COLO668 (cell line): Measurements from ENCODE around the gene NIT1.
A peak's percentile ranks its signal among the peaks of the same experiment; 100 is the strongest.

ENCODE experiments used
- DNase-seq: peaks from one replicate; lab custom pipeline; 2025; ENCODE audit not compliant: unreplicated experiment; lab: John Stamatoyannopoulos, UW

The NIT1 gene

GRCh38 chr1:161145832-161146231 is 27.9 kb downstream of the NIT1 start:
- DNase-seq, result no peak

DNA sequence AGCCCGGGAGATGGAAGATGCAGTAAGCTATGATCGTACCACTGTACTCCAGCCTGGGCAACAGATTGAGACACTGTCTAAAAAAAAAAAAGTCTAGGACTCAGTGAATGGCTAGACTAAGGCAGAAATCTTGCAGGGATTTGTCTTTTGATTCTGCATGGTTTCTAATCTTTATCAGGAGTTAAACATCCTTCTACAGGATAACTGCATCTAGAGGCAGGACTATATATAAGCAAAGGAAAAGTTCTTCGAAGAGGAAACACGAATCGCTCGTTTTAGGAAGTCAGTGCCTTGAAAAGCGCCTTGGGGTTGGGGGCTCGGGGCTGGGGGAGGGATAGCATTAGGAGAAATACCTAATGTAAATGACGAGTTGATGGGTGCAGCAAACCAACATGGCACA is 35.3 kb downstream of the NIT1 start:
- DNase-seq, result no peak

DNA sequence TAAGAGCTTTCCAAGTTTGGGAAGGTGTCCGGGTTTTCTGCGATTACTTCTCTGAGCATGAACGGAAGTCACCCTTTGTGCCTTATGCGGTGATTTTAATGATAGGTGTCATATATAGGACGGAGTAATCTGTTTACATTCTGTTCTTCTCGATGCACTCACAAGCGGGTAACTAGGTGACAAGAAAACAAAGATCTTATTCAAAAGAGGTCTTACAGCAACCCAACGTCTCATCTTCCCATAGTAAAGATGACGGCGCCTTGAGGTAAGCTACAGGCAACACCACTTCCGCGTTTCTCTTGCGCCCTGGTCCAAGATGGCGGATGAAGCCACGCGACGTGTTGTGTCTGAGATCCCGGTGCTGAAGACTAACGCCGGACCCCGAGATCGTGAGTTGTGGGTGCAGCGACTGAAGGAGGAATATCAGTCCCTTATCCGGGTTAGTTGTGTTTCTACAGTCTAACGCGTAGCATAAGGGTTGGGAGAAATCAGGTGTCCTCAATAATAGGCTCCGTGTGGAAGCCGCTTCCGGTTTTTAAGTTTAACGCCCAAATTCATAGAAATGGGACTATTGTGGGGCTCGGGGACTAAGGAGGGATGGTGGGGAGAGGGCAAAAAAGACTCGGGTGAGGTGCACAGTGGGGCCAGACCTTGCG is 35.9 kb downstream of the NIT1 start, which contains the start of gene UFC1:
Gene UFC1, plus strand, starts transcription at position 297 of the 656 bp plus-strand sequence. Its CDS starts 20 bp downstream, at position 317.
- peak; percentile 86 for DNase-seq

DNA sequence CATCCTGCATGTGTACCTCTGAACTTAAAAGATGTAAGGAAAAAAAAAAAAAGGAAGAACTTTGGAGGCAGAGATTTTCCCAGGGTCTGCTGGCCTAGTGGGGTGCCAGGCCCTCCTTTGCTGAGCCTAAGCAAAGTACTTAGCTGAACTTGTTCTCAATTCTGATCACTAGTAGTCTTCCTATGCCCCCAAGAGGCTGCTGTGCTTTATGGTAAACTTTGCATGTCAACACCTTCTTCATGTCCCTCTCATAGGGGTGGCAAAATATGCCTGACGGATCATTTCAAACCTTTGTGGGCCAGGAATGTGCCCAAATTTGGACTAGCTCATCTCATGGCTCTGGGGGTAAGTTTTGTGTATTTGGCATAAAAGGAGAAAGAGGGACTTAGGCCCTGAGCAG is 40.0 kb downstream of the NIT1 start:
- no peak for DNase-seq

GRCh38 chr1:161158316-161159010 is 40.6 kb downstream of the NIT1 start:
- DNase-seq, result no peak

- DNase-seq, result peak; percentile 95
Observed at GRCh38 chr1:161159087-161159912, 41.4 kb downstream of the NIT1 start, which contains the start of gene USP21. Gene USP21 (plus strand): TSS chr1:161159500. CDS start chr1:161160641, 1,141 bp downstream.

DNA sequence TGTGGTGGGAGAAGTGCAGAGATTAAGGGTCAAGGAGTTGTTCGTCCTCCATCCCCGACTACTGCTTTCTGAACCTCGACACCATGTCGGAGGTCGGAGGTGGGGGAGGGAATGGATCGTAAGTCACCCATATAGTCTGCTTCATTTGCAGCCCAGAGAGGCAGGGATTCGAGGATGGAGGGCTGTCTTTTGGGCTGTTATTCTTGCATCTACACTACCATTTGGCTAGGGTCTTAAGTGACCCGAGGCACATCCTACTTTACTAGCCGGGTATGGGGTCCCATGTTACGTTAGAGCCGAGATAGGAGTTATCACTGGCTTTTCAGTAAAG is 42.0 kb downstream of the NIT1 start:
- no peak for DNase-seq

DNA sequence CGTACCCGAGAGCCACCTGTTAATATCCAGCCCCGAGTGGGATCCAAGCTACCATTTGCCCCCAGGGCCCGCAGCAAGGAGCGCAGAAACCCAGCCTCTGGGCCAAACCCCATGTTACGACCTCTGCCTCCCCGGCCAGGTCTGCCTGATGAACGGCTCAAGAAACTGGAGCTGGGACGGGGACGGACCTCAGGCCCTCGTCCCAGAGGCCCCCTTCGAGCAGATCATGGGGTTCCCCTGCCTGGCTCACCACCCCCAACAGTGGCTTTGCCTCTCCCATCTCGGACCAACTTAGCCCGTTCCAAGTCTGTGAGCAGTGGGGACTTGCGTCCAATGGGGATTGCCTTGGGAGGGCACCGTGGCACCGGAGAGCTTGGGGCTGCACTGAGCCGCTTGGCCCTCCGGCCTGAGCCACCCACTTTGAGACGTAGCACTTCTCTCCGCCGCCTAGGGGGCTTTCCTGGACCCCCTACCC is 42.8 kb downstream of the NIT1 start:
- DNase-seq, result no peak

GRCh38 chr1:161161652-161162051 is 43.7 kb downstream of the NIT1 start:
- no peak for DNase-seq

DNA sequence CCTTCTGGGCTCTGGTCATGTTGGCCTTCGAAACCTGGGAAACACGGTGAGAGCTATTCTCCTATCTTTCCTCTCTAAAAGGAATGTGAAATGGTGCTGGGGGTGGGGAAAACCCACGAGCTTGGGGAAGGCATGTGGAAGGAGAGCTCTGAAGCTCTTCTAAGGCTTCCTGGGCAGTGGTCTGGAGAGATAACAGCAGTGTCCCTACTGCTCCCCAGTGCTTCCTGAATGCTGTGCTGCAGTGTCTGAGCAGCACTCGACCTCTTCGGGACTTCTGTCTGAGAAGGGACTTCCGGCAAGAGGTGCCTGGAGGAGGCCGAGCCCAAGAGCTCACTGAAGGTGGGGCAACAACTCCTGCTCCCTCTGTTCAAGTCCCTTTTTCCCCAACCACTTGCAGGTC is 44.1 kb downstream of the NIT1 start:
- DNase-seq, result no peak

DNA sequence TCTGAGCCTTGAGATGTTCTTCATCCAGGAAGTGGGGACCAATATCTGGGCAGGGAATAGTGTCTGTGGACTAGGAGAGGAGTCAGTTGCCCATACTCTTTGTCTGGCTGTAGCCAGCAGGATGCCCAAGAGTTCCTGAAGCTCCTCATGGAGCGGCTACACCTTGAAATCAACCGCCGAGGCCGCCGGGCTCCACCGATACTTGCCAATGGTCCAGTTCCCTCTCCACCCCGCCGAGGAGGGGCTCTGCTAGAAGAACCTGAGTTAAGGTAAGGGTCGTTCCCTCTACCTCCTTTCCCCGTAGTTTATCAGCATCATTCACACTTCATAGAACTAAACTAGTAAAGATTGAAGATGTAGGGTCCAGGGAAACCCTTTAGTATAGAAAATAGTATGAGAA is 44.9 kb downstream of the NIT1 start:
- no peak for DNase-seq

DNA sequence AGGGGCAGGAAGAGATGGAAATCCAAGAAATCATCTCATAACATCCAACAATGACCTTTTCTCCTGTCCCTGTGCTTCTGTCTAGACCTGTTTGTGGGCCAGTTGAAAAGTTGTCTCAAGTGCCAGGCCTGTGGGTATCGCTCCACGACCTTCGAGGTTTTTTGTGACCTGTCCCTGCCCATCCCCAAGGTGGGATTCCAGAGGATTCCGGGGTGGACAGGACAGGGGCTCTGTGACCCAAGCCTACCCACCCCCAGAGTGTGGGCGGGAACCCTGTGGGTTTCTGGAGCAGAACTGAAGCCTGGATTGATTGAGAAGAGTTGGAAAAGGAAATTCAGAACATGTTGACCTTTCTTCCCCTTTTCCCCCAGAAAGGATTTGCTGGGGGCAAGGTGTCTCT is 45.9 kb downstream of the NIT1 start:
- DNase-seq, result no peak

GRCh38 chr1:161164901-161165610 is 47.2 kb downstream of the NIT1 start:
- DNase-seq, result no peak

- DNase-seq, result peak; percentile 97
Observed at GRCh38 chr1:161165742-161166668, 48.1 kb downstream of the NIT1 start, which contains the start of gene PPOX. Gene PPOX (plus strand): TSS chr1:161166426. CDS start chr1:161166848, 422 bp downstream.

DNA sequence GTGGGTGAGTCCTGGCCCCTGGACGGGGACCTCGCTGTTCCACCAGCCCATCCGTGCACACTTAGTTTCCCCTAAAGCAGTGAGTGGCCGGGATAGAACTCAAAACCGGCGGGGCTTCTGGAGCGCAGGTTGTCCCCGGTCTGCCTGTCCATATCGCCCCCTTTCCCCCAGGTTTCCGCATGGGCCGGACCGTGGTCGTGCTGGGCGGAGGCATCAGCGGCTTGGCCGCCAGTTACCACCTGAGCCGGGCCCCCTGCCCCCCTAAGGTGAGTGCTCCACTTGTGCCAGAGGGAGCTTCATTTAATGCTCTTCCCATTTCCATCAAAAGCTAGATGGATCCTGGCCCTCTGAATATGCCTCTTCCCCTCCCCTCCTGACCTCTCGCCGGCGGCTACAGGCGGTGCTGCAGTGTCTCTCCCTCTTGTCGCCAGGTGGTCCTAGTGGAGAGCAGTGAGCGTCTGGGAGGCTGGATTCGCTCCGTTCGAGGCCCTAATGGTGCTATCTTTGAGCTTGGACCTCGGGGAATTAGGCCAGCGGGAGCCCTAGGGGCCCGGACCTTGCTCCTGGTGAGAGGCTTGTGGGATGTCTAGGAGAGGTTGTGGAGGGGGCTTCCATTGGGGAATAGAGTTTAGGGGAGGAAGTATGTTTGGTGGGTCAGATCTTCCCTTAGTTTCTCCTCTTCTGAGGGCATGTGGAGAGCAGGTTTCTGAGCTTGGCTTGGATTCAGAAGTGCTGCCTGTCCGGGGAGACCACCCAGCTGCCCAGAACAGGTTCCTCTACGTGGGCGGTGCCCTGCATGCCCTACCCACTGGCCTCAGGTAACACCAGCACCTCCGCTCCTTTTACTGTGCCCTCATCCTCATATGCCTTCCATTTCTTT is 49.0 kb downstream of the NIT1 start:
- DNase-seq, result peak; percentile 51

DNA sequence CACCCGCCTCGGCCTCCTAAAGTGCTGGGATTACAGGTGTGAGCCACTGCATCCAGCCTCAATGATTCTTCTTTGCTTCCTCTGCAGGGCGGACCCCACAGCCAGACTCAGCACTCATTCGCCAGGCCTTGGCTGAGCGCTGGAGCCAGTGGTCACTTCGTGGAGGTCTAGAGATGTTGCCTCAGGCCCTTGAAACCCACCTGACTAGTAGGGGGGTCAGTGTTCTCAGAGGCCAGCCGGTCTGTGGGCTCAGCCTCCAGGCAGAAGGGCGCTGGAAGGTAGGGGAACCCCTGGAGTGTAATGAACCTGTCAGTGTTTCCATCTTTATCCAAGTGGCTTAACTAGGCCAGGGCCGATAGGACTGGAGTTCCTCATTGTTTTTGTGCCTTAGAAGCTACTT is 51.0 kb downstream of the NIT1 start:
- no peak for DNase-seq
